Ovary (tissue), 9 donors: Measurements from ENCODE around the gene EVL. TPM values are rescaled to one million over a fixed set of nuclear protein-coding genes. Genes with fewer than 3 reads are reported as not detected.

Experiments
- DNase-seq, 5 donors: peaks; one replicate each; pipeline ENCODE4 v3.0.0-alpha.2; 2019 to 2020
- H3K27ac ChIP-seq, 2 donors: fragments of 200-600 bp; one replicate each; pipeline versions ENCODE4 v1.5.1 to v1.8.0; 2019 to 2022
- H3K27me3 ChIP-seq: fragments of 200-600 bp; one replicate; pipeline ENCODE4 v1.8.0; 2022
- H3K36me3 ChIP-seq: fragments of 200-600 bp; sonication (generic); one replicate; pipeline ENCODE4 v1.5.1; 2019
- H3K4me1 ChIP-seq: one replicate; pipeline ENCODE4 v1.8.1; 2013; ENCODE audit warnings: mild to moderate bottlenecking, moderate library complexity; ENCODE audit not compliant: insufficient read depth
- H3K4me3 ChIP-seq: fragments of 200-600 bp; sonication (generic); one replicate; pipeline ENCODE4 v1.5.1; 2017
- H3K9me3 ChIP-seq, 2 donors: fragments of 200-600 bp in 1 of 2; sonication (generic) in 1 of 2; one replicate each; pipeline versions ENCODE4 v1.5.1 to v1.8.1; 2013 to 2019; ENCODE audit warnings: mild to moderate bottlenecking in 1 of 2, moderate library complexity in 1 of 2
- EP300 ChIP-seq: sonication (generic); formaldehyde crosslinking; IDR thresholded peaks from one replicate; pipeline ENCODE4 v1.6.1; 2017; ENCODE audit warnings: antibody characterized with exemption
- POLR2A ChIP-seq: fragments of 450-650 bp; IDR thresholded peaks from one replicate; pipeline ENCODE4 v1.6.1; 2017; ENCODE audit warnings: antibody characterized with exemption, mild to moderate bottlenecking, moderate library complexity
- WGBS, 3 donors: extraction: QIAGEN DNeasy Blood & Tissue Kit in 1 of 3; methylation state at CpG; one replicate each; pipeline versions ENCODE4 v1.1.5 to v1.1.7; 2013 to 2017; 5-methylcytosine and 5-hydroxymethylcytosine counted together
- intact Hi-C, 4 donors: fragments of 100-400 bp; cut with DNase I; formaldehyde crosslinking; loops; one replicate each; pipeline versions ENCODE4 v1.11.0 to v1.15.1; 2022 to 2023
- polyA plus RNA-seq, 2 donors: library from polyadenylated mRNA; stranded (reverse); fragments of 200-250 nt in 1 of 2; fragments of 350-450 nt in 1 of 2; fragmentation: Illumina TruSeq in 1 of 2; extraction: RNeasy Lipid Tissue Mini Kit (QIAGEN cat#74804) in 1 of 2; gene quantifications; one replicate each; pipeline ENCODE4 v1.2.3, GENCODE V29; 2013 to 2014
- total RNA-seq, 7 donors: library from RNA; depleted of rRNA in 2 of 7; stranded (reverse); fragments of >200 nt in 2 of 7; fragmentation: NEBNext Ultra II Directional in 3 of 7; extraction: Animal tissue kit (Norgen Biotek cat#: 25700) in 3 of 7; gene quantifications; one replicate each; pipeline versions ENCODE4 v1.1.0 to v1.2.4, GENCODE V29; 2016 to 2023
- TF ChIP-seq, protein P1 (sequence below), 3 donors: fragments of 450-650 bp in 2 of 3; fragments of 200-600 bp in 1 of 3; IDR thresholded peaks; one replicate each; pipeline versions ENCODE4 v1.5.1 to v1.8.0; 2016 to 2022; ENCODE audit warnings: antibody characterized with exemption in 3 of 3, mild to moderate bottlenecking in 1 of 3
- donor health status: DM: no; HTN: no; CAD: no; lungs with moderate emphysema.
- donor health status: DM: no; HTN: no; CAD: no.
- donor health status: Bipolar disorder and iron deficiency.
- donor health status: DM: yes; HTN: yes; CAD: no.
- donor health status: DM: no; HTN: no; CAD: no.
- donor health status: DM: yes; HTN: yes; CAD: no.

Gene EVL
- total and polyA plus RNA-seq, 9 donors = 41.0 to 105 (median 66.1) TPM

DNA sequence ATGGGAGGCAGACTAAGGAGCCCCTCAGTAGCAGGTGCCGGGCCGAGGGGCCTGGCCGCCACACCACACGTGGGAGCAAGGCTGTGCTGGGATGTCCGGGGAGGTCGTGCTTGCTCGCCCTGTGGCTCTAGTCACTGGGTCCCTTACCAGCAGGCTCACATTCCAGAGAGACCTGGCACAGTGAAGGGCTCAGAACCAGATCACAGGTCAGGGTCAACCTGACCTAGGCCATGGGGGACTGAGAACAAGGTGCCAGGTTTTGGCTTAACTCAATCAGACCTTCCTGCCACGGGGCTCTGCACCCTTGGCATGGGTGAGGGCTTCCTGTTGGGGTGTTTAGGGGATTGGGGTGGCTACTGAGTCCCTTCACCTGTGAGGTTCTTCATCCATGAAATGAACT is 72.0 kb downstream of the EVL start:
- no peaks in the 10 kb centered on the region for H3K36me3 ChIP-seq
- no peak overlapping the region for H3K4me3 ChIP-seq
- intact Hi-C loops = no loop called here
- 70 to 85% (median 81%) methylated on average over 8 of the region's 8 CpGs for WGBS, 3 donors
- no peaks in the 10 kb centered on the region for H3K27me3 ChIP-seq
- H3K9me3 ChIP-seq = no peaks in the 10 kb centered on the region
- H3K4me1 ChIP-seq = no peaks in the 10 kb centered on the region
- TF ChIP-seq, protein P1, sequence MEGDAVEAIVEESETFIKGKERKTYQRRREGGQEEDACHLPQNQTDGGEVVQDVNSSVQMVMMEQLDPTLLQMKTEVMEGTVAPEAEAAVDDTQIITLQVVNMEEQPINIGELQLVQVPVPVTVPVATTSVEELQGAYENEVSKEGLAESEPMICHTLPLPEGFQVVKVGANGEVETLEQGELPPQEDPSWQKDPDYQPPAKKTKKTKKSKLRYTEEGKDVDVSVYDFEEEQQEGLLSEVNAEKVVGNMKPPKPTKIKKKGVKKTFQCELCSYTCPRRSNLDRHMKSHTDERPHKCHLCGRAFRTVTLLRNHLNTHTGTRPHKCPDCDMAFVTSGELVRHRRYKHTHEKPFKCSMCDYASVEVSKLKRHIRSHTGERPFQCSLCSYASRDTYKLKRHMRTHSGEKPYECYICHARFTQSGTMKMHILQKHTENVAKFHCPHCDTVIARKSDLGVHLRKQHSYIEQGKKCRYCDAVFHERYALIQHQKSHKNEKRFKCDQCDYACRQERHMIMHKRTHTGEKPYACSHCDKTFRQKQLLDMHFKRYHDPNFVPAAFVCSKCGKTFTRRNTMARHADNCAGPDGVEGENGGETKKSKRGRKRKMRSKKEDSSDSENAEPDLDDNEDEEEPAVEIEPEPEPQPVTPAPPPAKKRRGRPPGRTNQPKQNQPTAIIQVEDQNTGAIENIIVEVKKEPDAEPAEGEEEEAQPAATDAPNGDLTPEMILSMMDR (IDR thresholded peaks at IDR 0.05) = no peak
- TF ChIP-seq POLR2A (no peak), EP300 (no peak)
- no peak for DNase-seq
- no peak overlapping the region for H3K27ac ChIP-seq

DNA sequence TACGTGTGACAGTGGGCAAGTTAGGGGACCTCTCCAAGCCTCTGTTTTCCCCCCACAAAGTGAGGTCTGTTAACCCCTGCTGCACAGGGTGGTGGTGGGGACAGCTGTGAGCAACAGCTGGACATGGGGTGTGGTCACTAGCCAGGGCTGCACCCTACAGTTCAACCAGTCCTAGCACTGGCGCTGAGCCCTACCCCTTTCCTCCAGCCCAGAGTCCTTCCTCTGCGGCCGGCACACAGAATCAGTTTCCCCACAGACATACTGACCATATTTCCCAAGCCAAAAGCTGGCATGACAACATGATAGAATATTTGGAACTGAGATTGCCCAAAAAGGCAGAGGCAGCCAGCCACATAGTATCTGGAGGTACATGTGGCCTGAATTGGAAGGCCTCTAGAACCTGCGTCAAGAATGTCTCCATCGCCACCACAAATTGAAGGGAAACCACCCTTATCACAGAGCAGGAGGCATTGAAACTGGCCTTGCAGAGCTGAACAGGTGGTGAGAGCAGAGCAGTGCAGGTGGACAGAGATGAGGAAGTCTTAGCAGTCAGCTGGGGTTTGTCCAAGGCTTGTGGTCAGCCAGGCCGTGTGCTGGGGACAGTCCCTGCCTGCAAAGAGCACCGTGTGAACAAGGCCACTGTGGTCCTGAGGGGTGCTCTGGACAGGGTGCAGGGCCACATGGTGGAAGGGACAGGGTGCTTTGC is 73.0 kb downstream of the EVL start:
- TF ChIP-seq, protein P1 (IDR thresholded peaks at IDR 0.05) = no peak
- TF ChIP-seq EP300 (no peak), POLR2A (no peak)
- no peak overlapping the region for H3K4me3 ChIP-seq
- no peaks in the 10 kb centered on the region for H3K27me3 ChIP-seq
- DNase-seq = no peak
- H3K36me3 ChIP-seq = no peaks in the 10 kb centered on the region
- 68 to 83% (median 78%) methylated on average over 8 of the region's 8 CpGs for WGBS, 3 donors
- H3K9me3 ChIP-seq = no peaks in the 10 kb centered on the region
- intact Hi-C loops = no loop called here
- H3K4me1 ChIP-seq = peaks cover 3% of the 10 kb centered on the region
- H3K27ac ChIP-seq = no peak overlapping the region

DNA sequence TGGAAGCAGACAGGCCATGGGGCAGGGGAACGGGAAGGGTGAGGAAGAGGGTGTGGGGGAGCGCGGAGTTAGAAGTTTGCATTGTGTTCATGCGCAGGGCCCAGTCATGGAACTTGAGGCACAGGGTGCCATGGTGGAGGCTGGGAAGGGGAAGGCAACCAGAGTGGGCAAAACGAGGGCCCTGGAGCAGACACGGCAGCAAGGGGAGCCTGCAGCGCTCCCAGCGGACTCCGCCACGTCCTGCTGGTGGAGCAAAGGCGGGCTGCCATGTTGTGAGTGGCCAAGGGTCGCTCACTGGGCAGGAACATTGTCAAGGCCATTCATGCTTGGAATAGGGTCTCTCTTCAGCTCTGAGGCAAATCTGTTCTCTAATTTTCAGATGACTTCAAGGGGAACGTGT is 73.7 kb downstream of the EVL start:
- H3K27me3 ChIP-seq = no peaks in the 10 kb centered on the region
- no peaks in the 10 kb centered on the region for H3K9me3 ChIP-seq
- no peak overlapping the region for H3K4me3 ChIP-seq
- no peak for DNase-seq
- 90 to 95% (median 92%) methylated on average over 13 of the region's 13 CpGs for WGBS, 3 donors
- peaks cover 3% of the 10 kb centered on the region for H3K4me1 ChIP-seq
- TF ChIP-seq POLR2A (no peak), EP300 (no peak)
- TF ChIP-seq, protein P1 (IDR thresholded peaks at IDR 0.05) = no peak
- no peak overlapping the region for H3K27ac ChIP-seq
- no peaks in the 10 kb centered on the region for H3K36me3 ChIP-seq
- intact Hi-C loops = no loop called here

DNA sequence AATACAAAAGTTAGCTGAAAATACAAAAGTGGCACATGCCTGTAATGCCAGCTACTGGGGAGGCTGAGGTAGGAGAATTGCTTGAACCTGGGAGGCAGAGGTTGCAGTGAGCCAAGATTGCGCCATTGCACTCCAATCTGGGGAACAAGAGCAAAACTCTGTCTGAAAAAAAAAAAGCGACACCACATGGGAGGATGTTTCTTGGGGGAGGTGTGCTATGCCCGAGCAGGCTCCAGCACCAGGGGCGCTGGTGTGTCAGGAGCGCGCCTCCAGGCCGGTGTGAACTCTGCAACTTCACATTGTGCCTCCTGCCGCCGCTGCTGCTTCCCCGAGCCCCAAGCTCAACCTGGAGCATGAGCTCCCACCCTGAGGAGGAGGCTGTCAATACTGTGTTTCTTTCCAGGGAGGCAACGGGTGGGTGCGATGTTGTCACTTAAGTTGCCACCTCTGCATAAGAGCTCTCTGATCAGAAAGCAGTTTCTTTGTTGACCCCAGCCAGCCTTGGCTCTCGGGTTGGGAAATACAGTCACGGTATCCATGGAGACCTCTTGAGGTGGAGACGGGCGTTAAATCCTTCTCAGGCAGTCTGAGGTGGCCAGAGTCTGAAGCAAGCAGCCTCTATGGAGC is 75.3 kb downstream of the EVL start:
- WGBS, 3 donors = 71 to 76% (median 73%) methylated on average over 16 of the region's 16 CpGs
- Histone ChIP-seq H3K4me3 (no peak overlapping the region), H3K36me3 (no peaks in the 10 kb centered on the region), H3K27me3 (no peaks in the 10 kb centered on the region), H3K4me1 (peaks cover 3% of the 10 kb centered on the region), H3K27ac (no peak overlapping the region), H3K9me3 (no peaks in the 10 kb centered on the region)
- no peak for DNase-seq
- no peak for TF ChIP-seq EP300
- TF ChIP-seq, protein P1 (IDR thresholded peaks at IDR 0.05) = no peak
- no peak for TF ChIP-seq POLR2A
- intact Hi-C loops = no loop called here
